Upper lobe of left lung (tissue), 4 donors: ENCODE results near the gene TTC32.

Source experiments
- CTCF ChIP-seq, 6 experiments: fragments of 450-650 bp in 4 of 6; fragments of 200-600 bp in 2 of 6; sonication (generic) in 2 of 6; IDR thresholded peaks; one replicate each; pipeline ENCODE4 v1.5.1; 2016 to 2019; ENCODE audit warnings: antibody characterized with exemption in 6 of 6
- EP300 ChIP-seq, 4 donors: sonication (generic); formaldehyde crosslinking; IDR thresholded peaks; one replicate each; pipeline ENCODE4 v1.5.1; 2017; ENCODE audit warnings: antibody characterized with exemption in 4 of 4, control low read depth in 2 of 4
- POLR2AphosphoS5 ChIP-seq, 2 donors: sonication (generic); formaldehyde crosslinking; IDR thresholded peaks; one replicate each; pipeline ENCODE4 v1.5.1; 2017; ENCODE audit warnings: antibody characterized with exemption in 2 of 2

- TF ChIP-seq CTCF (IDR thresholded peaks at IDR 0.05) (no peak), POLR2AphosphoS5 (IDR thresholded peaks at IDR 0.05) (no peak), EP300 (IDR thresholded peaks at IDR 0.05) (no peak)
Observed at GRCh38 chr2:19871836-19872235, 29.9 kb downstream of the TTC32 start.
